ENCODE data around the gene LEPROT. TPM values are rescaled to one million over a fixed set of nuclear protein-coding genes. Genes with fewer than 3 reads are reported as not detected.

The LEPROT gene
- total RNA-seq, 1 donor from 2014 or later: 128 TPM

GRCh38 chr1:65476327-65476726, 55.9 kb downstream of the LEPROT start:
- no peak for TF ChIP-seq CTCF (IDR thresholded peaks at IDR 0.05)
- Mint-ChIP-seq H3K4me3 (ENCODE audit: unreplicated experiment) (no peak overlapping the region), H3K27ac (ENCODE audit: unreplicated experiment) (no peak overlapping the region), H3K4me1 (ENCODE audit: low read depth) (peaks cover 5% of the 10 kb centered on the region), H3K9me3 (ENCODE audit: low read depth) (no peaks in the 10 kb centered on the region), H3K27me3 (ENCODE audit: low read depth) (no peaks in the 10 kb centered on the region), H3K36me3 (ENCODE audit: low read depth) (no peaks in the 10 kb centered on the region)
- no peak for DNase-seq (ENCODE audit: low spot score)

- DNase-seq (ENCODE audit: low spot score): no peak
- no peak for TF ChIP-seq CTCF (IDR thresholded peaks at IDR 0.05)
- H3K9me3 Mint-ChIP-seq (ENCODE audit: low read depth): no peaks in the 10 kb centered on the region
- no peak overlapping the region for H3K4me3 Mint-ChIP-seq (ENCODE audit: unreplicated experiment)
- H3K4me1 Mint-ChIP-seq (ENCODE audit: low read depth): peaks cover 5% of the 10 kb centered on the region
- no peaks in the 10 kb centered on the region for H3K27me3 Mint-ChIP-seq (ENCODE audit: low read depth)
- H3K36me3 Mint-ChIP-seq (ENCODE audit: low read depth): no peaks in the 10 kb centered on the region
- no peak overlapping the region for H3K27ac Mint-ChIP-seq (ENCODE audit: unreplicated experiment)
Measured at GRCh38 chr1:65477414-65478378, 57.2 kb downstream of the LEPROT start.

GRCh38 chr1:65478379-65479026, 58.0 kb downstream of the LEPROT start:
- H3K27ac Mint-ChIP-seq (ENCODE audit: unreplicated experiment): no peak overlapping the region
- no peaks in the 10 kb centered on the region for H3K9me3 Mint-ChIP-seq (ENCODE audit: low read depth)
- H3K27me3 Mint-ChIP-seq (ENCODE audit: low read depth): no peaks in the 10 kb centered on the region
- no peak for DNase-seq (ENCODE audit: low spot score)
- TF ChIP-seq CTCF (IDR thresholded peaks at IDR 0.05): no peak
- no peaks in the 10 kb centered on the region for H3K36me3 Mint-ChIP-seq (ENCODE audit: low read depth)
- peaks cover 5% of the 10 kb centered on the region for H3K4me1 Mint-ChIP-seq (ENCODE audit: low read depth)
- no peak overlapping the region for H3K4me3 Mint-ChIP-seq (ENCODE audit: unreplicated experiment)

GRCh38 chr1:65479554-65480204, 59.2 kb downstream of the LEPROT start:
- H3K9me3 Mint-ChIP-seq (ENCODE audit: low read depth): no peaks in the 10 kb centered on the region
- H3K27me3 Mint-ChIP-seq (ENCODE audit: low read depth): no peaks in the 10 kb centered on the region
- peaks cover 5% of the 10 kb centered on the region for H3K4me1 Mint-ChIP-seq (ENCODE audit: low read depth)
- H3K36me3 Mint-ChIP-seq (ENCODE audit: low read depth): no peaks in the 10 kb centered on the region
- no peak overlapping the region for H3K27ac Mint-ChIP-seq (ENCODE audit: unreplicated experiment)
- DNase-seq (ENCODE audit: low spot score): no peak
- H3K4me3 Mint-ChIP-seq (ENCODE audit: unreplicated experiment): no peak overlapping the region
- no peak for TF ChIP-seq CTCF (IDR thresholded peaks at IDR 0.05)
